NCI-H2227 (cell line): ENCODE measurements around the gene GPATCH2.

ENCODE experiments used
- DNase-seq: peaks from one replicate; lab custom pipeline; 2025; ENCODE audit not compliant: unreplicated experiment; lab: John Stamatoyannopoulos, UW

GPATCH2 gene

DNA sequence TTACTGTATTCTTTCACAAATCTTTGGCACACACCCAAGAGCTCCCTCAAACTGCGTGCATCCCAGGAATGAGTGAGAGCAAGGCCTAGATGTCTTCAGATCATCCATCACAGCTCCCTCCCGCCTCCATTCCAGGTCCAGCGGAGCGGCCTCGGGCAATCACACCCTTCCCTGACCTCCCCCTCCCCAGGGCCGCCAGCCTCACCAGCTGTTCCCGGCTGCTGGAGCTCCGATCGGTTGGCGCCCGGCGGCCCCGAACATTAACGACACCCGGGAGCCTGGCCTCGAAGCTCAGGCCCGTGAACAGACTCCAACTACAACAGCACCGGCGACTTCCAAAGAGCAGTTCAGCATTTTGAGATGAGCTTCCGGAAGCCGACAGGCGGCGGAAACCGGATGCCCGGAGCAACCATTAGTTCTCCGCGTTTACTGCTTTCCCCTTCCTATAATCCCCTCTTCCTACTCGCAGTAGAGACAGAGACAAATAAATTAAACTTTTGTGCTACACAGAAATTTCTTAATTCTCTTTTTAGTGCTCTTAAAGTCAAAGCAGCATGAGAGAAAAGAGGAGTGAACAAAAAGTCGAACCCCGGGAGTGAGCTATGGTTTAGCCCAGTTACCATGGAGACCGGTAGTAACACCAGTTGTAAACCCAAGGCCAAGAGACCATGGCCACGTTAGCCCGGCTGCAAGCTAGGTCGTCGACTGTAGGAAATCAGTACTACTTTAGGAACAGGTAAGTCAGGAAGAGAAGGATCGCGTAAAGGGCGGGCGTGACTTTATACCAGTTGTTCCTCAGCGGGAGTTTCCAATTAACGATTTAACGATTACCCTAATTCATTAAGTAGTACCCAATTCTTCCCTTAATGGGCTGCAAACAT is at the start of gene GPATCH2, which contains the start of gene SPATA17:
Gene GPATCH2 (minus strand): TSS at position 380 of the 881 bp plus-strand sequence. CDS start 119 bp downstream, at position 261.
Gene SPATA17 (plus strand): TSS at position 634 of the 881 bp plus-strand sequence. CDS start 35 bp downstream, at position 669.
- peak; percentile 96 for DNase-seq

DNA sequence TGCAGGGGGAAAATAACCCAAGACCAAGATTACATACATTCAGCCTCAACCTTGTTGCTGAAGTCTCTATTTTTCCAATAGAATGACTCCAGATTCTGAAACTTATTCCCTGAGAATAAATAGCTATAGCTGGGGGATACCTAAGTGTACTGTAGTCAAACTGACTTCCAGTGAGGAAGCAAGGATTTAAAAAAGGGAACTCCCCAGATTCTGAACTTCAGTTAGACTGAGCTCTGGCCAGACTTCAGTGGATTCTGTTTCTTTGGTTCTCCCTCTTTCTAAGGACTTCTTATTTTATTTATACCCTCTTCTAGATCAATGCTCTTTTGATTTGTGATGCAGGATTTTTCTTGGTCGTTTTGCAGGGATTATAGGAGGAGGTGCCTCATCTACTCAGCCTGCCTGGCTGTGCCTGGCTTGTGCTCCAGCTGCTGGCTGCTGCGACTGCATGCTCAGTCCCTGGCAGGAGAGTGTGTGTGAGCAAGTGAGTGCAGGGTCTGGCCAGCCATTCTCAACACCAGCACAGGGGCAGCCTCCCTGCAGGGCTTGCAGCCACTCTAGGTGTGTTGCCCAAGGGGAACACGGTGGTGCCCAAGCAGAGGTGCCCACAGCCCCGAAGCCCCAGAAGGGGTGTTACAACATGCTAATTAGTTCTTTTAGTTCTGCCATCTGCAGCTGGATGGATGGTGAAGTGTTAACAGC is 43.3 kb upstream of the GPATCH2 start:
- DNase-seq: no peak

DNA sequence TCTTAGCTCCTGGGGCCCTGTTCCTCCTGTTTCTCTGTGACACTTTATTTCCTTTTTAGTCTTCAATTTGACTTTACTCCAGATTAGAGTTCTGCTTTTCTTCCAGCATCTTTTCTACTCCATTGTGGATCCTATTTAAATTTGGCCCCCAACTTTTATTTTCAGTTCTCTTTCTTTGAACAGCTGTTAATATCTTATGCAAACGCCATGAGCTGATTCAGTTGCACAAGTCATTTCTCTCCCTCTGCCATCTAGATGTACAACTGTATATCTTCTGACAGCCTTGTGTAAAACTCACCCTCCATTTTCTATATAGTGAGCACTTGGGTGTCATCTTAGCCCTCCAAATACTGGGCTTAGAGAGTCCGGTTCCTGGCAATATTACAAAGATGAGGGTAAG is 42.5 kb upstream of the GPATCH2 start:
- DNase-seq: no peak

DNA sequence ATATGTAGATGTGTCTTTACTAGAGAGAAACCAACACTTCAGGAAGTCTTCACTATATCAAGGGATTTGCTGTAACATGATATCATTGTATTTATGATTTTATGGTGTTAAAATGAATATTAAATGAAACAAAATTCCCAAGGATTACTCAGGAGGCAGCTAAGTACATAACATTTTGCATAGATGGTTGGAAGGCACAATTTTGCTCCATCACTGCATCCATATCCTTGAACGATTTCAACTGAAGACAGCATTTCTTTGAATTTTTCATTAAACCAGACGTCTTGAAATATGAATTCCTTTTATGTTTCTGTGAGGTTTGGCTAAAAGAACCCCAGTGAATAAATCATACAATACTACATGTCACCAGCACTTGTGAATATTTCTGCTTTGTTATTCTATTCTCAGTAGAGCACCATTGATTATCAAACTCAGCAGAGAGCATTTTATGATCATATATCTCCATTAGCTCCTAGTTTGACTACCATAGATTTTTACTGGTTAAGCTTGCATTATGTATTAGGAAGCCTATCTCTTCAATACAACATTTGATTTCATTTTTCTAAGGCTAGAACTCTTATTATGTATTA is 37.6 kb upstream of the GPATCH2 start:
- no peak for DNase-seq

DNA sequence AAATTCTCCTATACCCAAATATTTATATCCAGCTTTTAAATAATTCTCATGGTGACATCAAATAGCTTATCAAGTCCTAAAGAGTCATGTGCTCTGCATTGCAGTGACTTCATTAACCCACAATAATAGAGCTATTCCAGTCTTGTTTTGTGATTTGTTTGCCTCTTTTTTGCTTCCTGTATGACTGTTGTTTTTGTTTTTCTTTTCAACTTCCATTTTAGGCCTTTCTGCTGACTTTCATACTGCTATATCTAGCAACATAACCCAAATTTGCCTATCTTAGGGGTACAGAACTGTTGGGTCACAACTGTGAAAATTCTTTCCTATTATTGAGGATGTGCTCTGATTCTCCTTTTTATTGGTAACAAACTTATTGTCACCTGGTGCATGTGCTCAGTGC is 30.5 kb upstream of the GPATCH2 start:
- no peak for DNase-seq

DNA sequence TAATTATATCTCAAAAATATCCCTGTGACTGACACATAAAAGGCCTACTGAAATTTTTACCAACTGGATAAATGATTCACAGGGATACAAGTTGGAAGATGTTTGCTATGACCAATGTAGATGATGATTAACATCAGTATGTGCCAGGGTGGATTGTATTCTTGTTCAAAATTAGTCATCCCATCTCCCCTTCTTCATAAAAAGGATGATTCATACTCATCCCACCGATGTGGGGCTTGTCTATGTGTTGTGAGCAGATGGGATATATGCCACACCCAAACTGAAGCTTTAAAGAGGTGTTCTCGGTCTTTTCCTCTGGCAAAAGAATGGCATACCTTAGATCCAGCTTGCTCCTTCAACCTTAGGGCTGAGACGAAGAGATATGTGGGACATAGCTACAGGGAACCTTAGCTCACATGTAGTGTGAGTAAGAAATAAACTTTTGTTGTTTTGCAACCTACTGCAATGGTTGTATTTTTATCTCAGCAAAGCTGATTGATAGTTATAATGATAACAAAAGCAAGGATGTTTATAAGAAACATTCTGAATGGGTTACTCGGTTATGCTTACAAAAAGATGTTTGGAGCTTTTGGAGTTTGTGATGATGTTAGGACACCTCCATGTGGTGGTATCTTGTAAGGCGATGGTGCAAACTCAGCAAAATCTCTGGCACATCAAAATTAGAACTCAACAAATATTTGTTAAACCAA is 29.6 kb upstream of the GPATCH2 start:
- DNase-seq: no peak

- no peak for DNase-seq
Measured at GRCh38 chr1:217650674-217651073, 19.8 kb upstream of the GPATCH2 start.

DNA sequence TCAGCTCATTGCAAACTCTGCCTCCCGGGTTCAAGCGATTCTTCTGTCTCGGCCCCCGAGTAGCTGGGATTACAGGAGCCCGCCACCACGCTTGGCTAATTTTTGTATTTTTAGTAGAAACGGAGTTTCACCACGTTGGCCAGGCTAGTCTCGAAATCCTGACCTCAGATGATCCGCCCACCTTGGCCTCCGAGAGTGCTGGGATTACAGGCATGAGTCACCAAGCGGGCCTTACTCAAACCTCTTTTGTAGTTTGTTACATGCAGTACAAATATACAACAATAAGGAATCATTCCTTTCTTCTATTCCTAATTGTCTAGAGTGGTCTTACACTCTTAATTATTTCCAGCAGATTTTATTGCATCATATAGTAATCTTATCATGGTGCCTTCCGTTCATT is 16.9 kb upstream of the GPATCH2 start:
- no peak for DNase-seq

DNA sequence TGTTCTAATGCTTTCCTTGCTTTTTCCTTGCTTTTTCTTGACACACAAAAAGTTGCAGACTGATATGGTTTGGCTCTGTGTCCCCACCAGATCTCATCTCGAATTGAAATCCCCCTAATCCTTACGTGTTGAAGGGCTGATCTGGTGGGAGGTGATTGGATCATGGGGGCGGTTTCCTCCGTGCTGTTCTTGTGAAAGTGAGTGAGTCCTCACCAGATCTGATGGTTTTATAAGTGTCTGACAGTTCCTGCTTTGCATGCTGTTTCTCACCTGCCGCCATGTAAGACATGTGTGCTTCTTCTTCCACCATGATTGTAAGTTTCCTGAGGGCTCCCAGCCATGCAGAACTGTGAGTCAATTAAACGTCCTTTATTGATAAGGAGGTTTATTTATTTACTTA is 11.6 kb upstream of the GPATCH2 start:
- no peak for DNase-seq

DNA sequence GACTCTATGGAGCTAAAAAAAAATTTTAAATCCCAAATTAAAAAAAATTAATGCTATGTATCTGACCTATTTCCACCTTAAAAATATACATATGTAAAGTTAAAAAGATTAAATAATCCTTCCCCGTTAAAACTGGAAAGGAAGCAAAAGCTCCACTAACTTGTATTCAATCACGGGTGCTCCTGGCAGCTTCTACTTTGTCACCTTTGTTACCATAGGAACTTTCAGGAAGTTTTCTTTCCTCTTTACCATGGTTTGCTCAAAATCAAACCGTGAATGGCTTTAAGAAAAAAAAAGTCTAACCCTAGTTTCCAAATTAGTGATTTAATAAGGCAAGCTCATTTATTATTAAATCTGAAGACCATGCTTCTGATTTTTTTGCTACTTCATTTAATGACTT is 3.5 kb downstream of the GPATCH2 start:
- no peak for DNase-seq

- DNase-seq: no peak
Measured at GRCh38 chr1:217626321-217626720, 4.6 kb downstream of the GPATCH2 start.

DNA sequence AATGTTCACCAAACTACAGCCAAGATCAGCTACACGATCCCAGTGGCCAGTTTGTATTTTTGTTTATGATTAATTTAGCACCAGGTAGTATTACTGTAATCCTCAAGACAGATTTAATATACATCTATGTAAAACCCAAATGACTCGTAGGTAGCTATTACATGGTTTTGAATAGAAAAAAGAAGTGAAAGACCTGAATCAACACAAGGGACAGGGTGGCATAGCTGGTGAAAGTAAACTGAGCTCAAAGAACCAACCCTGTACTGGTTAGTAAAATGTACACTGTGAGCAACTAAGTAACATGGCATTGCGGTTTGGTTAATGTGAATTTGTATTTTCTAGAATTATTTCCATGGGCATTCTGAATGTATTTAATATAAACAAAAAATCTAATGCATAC is 8.8 kb downstream of the GPATCH2 start:
- DNase-seq: no peak

- DNase-seq: no peak
Measured at GRCh38 chr1:217620814-217621213, 10.1 kb downstream of the GPATCH2 start.

GRCh38 chr1:217617126-217617525 is 13.8 kb downstream of the GPATCH2 start:
- no peak for DNase-seq

DNA sequence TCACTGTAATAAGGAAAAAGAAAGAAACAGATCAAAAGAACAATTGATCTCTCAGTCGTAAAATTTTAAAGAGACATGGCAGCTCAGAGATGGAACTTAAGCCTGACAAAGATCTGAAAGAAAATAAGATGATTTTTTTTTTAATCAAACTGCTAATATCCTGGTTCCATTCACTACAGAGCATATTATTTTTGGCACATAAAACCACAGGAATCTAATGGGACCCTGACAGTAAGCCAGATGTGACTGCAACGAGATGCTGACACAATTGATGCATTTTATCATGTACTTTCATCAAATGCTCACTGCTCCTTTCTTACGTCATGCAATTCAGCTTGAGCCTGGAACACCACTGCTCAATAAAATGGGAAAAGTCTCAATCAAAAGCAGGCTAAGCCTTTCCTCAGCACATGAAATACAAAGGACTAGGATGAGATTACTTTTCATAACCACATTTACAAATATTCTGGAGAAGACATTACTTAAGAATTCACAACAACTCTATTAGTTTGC is 16.6 kb downstream of the GPATCH2 start:
- peak; percentile 3 for DNase-seq

DNA sequence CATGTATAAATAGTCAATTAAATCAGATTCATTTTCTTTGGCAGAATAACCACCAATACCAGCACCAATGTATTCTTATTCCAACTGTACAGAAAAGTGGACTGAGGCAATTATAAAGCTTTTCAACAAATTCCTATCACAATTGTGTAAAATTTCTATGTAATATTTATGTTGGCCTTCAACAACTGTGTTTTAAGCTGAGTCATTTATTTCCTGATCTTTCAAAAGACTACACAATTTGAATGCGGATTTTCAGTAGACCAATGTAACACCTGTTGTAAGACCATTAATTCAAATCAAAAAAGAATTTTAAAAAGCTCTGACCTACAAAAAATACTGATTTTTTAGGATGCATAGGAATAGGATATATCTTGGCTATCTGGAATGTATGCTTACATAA is 25.5 kb downstream of the GPATCH2 start:
- DNase-seq: no peak

DNA sequence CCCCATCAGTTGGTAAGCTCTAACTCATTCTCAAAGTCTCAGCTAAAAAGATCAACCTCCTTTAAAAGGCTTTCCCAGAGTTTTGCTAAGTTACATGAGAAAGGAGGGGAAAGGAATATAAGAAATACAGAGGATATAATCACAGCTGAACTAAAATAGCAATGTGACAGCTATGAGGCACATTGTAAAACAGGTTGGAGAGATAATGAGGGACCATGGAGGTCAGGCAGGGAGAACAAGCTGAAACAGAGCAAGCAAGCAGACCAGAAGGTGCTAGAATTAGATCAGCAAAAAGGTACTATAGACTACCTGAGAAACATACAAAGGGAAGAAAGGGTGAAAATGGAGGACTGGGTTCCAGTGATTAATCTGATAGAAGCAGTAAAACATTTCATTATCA is 28.5 kb downstream of the GPATCH2 start:
- DNase-seq: no peak

DNA sequence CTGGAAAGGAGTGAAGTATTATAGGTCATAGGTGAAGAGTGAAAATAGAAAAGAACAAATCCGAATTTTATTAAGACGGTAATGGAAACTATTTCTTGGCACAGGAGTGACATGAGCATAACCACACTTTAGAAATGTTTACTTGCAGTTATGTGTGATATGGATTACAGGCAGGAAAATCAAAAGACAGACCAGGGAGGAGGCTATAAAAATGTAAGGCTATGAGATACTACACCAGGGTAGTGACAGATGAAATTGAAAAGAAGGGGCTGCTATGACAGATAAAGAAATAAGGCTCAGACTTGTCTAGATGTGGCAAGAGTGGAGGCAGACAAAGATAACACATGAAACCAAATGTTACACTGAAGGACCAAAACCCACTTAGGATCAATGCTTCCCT is 31.7 kb downstream of the GPATCH2 start:
- no peak for DNase-seq

DNA sequence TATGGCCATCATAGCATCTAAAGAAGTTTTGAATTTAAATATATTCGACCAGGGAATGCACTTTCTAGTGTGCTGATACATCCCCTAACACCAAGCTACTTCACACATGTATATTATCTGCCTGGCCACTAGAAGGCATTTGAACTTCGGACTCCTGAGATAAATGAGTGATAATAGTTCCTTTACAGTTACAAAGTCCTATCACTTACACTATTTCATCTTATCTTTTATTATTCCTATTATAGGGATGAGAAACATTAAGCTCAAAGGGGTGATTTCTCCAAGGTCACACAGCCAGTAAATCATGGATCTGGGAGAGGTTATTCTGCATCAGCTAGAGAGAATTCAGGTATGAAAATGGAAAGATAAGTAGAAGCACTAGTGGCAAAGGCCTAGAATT is 40.3 kb downstream of the GPATCH2 start:
- no peak for DNase-seq

DNA sequence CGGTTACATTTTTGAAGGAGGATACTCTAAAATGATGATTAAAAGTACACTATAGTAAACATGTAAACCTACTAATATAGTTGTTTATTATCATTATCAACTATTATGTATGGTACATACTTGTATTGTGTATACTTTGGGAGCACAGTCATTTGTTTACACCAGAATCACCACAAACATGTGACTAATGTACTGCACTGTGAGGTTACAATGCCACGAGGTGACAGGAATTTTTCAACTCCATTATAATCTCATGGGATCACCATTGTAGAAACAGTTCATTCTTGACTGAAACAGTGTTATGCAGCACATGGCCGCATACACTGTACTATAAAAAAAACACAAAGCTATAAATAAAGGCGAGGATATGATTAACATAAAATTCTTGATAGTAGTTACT is 44.3 kb downstream of the GPATCH2 start:
- no peak for DNase-seq

DNA sequence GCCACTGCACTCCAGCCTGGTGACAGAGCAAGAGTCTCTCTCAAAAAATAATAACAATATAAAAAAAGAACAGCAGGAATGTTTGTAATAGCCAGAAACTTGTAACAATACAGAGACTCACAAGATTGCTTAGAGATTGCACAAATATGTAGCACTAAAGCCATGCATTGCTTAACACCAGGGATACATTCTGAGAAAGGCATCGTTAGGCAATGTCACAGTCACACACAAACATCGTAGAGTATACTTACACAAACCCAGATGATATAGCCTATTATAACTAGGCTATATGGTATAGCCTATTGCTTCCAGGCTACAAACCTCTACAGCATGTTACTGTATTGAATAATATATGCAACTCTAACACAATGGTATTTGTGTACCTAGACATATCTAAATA is 45.3 kb downstream of the GPATCH2 start:
- DNase-seq: no peak
